ENCODE measurements around the gene FAM216B. TPM values are rescaled to one million over a fixed set of nuclear protein-coding genes. Genes with fewer than 3 reads are reported as not detected.

The FAM216B gene
- polyA plus RNA-seq, 1 of the 3 experiments (the other 2 are of a cell fraction) = not detected

GRCh38 chr13:42820451-42820850 is 39.1 kb downstream of the FAM216B start:
- peak; percentile 8; the same call in 1 of the 2 replicates for TF ChIP-seq TCF12 (IDR thresholded peaks at IDR 0.05)
- TF ChIP-seq, protein P1, sequence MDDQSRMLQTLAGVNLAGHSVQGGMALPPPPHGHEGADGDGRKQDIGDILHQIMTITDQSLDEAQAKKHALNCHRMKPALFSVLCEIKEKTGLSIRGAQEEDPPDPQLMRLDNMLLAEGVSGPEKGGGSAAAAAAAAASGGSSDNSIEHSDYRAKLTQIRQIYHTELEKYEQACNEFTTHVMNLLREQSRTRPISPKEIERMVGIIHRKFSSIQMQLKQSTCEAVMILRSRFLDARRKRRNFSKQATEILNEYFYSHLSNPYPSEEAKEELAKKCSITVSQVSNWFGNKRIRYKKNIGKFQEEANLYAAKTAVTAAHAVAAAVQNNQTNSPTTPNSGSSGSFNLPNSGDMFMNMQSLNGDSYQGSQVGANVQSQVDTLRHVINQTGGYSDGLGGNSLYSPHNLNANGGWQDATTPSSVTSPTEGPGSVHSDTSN (IDR thresholded peaks at IDR 0.05) = peak; percentile 28; the same call in 1 of the 2 replicates
- no peak for TF ChIP-seq YY1 (IDR thresholded peaks at IDR 0.05; ENCODE audit: low read depth)
- TF ChIP-seq NFIC (IDR thresholded peaks at IDR 0.05; ENCODE audit: borderline replicate concordance) = peak; percentile 14; the same call in 1 of the 2 replicates

GRCh38 chr13:42821437-42821836 is 40.1 kb downstream of the FAM216B start:
- CTCF ChIA-PET = no interaction called here
- no peak for DNase-seq
- no peaks in the 10 kb centered on the region for H3K79me2 ChIP-seq (ENCODE audit: insufficient read depth)
- WGBS (ENCODE audit: low lambda C conversion rate) = 4% methylated on average over 1 of the region's 1 CpG
- H3K27ac ChIP-seq (ENCODE audit: low read depth in 2 of 2, low read length in 1 of 2) = peak overlapping the region; percentile 58 to 88; a peak in 3 of 4 replicates
- no peaks in the 10 kb centered on the region for H3K36me3 ChIP-seq (replicated peaks in 1 of 2; ENCODE audit: control insufficient read depth in 1 of 2, insufficient read depth in 2 of 2, low read length in 1 of 2)
- peak overlapping the region; percentile 31; the same call in 1 of the 2 replicates for H3K4me2 ChIP-seq
- no peaks in the 10 kb centered on the region for H4K20me1 ChIP-seq (ENCODE audit: insufficient read depth)
- POLR2A ChIA-PET = no interaction called here
- no peak overlapping the region for H2AFZ ChIP-seq (ENCODE audit: low read depth)
- H3K9me2 ChIP-seq = no peaks in the 10 kb centered on the region
- H3F3A ChIP-seq (replicated peaks; ENCODE audit: insufficient read depth) = peaks cover 22% of the 10 kb centered on the region
- no peaks in the 10 kb centered on the region for H3K27me3 ChIP-seq (ENCODE audit: insufficient read depth)
- no peaks in the 10 kb centered on the region for H3K9me3 ChIP-seq
- no peak overlapping the region for H3K4me3 ChIP-seq (ENCODE audit: low read depth in 2 of 2, low read length in 1 of 2)
- H3K9ac ChIP-seq = no peak overlapping the region
- TF ChIP-seq RXRA (IDR thresholded peaks at IDR 0.05; ENCODE audit: borderline replicate concordance, low read depth) = peak; percentile 82
- peak; percentile 91 for TF ChIP-seq FOSL2 (IDR thresholded peaks at IDR 0.05; ENCODE audit: borderline replicate concordance, low read depth)
- TF ChIP-seq TCF12 (IDR thresholded peaks at IDR 0.05) = peak; percentile 96
- TF ChIP-seq NFIC (IDR thresholded peaks at IDR 0.05; ENCODE audit: borderline replicate concordance) = peak; percentile 94
- no peak for TF ChIP-seq GABPA (IDR thresholded peaks at IDR 0.05; ENCODE audit: low read depth)
- TF ChIP-seq TEAD4 (IDR thresholded peaks at IDR 0.05; ENCODE audit: borderline replicate concordance, insufficient read depth) = peak; percentile 73; the same call in 1 of the 2 replicates
- no peak for TF ChIP-seq SMC3 (IDR thresholded peaks at IDR 0.05; ENCODE audit: low read depth, low read length)
- TF ChIP-seq FOXM1 (IDR thresholded peaks at IDR 0.05; ENCODE audit: low read depth) = peak; percentile 83; the same call in 1 of the 2 replicates
- no peak for TF ChIP-seq USF1 (IDR thresholded peaks at IDR 0.05; ENCODE audit: borderline replicate concordance, low read depth)
- TF ChIP-seq EP300 (IDR thresholded peaks at IDR 0.05; ENCODE audit: borderline replicate concordance in 1 of 2, low read depth in 1 of 2, low read length in 1 of 2) = peak; percentile 62 to 86
- TF ChIP-seq POLR2AphosphoS5 (IDR thresholded peaks at IDR 0.05; ENCODE audit: low read depth, low read length) = peak; percentile 63; the same call in 1 of the 2 replicates
- peak; percentile 85 for TF ChIP-seq JUND (IDR thresholded peaks at IDR 0.05)
- peak; percentile 21; the same call in 1 of the 2 replicates for TF ChIP-seq MAX (IDR thresholded peaks at IDR 0.05; ENCODE audit: low read depth)
- TF ChIP-seq, protein P1 (IDR thresholded peaks at IDR 0.05) = peak; percentile 80
- TF ChIP-seq CHD2 (IDR thresholded peaks at IDR 0.05; ENCODE audit: low read length, partially characterized antibody) = no peak
- H3K4me1 ChIP-seq (ENCODE audit: control insufficient read depth in 1 of 2, insufficient read depth in 2 of 2, low read depth in 1 of 2, low read length in 1 of 2) = peaks cover 10 to 11% of the 10 kb centered on the region in 2 experiments; a peak in 3 of 4 replicates

More at GRCh38 chr13:42820451-42820850, 39.1 kb downstream of the FAM216B start:
- H3K9me3 ChIP-seq = no peaks in the 10 kb centered on the region
- no peak overlapping the region; the same call in 1 of the 2 replicates for H3K9ac ChIP-seq
- no peak overlapping the region for H3K4me3 ChIP-seq (ENCODE audit: low read depth in 2 of 2, low read length in 1 of 2)
- H3K27me3 ChIP-seq (ENCODE audit: insufficient read depth) = no peaks in the 10 kb centered on the region
- peaks cover 11 to 15% of the 10 kb centered on the region in 2 experiments; a peak in 3 of 4 replicates for H3K4me1 ChIP-seq (ENCODE audit: control insufficient read depth in 1 of 2, insufficient read depth in 2 of 2, low read depth in 1 of 2, low read length in 1 of 2)
- H3F3A ChIP-seq (replicated peaks; ENCODE audit: insufficient read depth) = peaks cover 22% of the 10 kb centered on the region
- CTCF ChIA-PET = no interaction called here
- 0 out of 2 replicates have a peak overlapping the region, but pooled peaks have one; percentile 48 for H2AFZ ChIP-seq (ENCODE audit: low read depth)
- no peaks in the 10 kb centered on the region for H3K79me2 ChIP-seq (ENCODE audit: insufficient read depth)
- peak overlapping the region; percentile 34 to 88 for H3K27ac ChIP-seq (ENCODE audit: low read depth in 2 of 2, low read length in 1 of 2)
- no peaks in the 10 kb centered on the region for H3K9me2 ChIP-seq
- H4K20me1 ChIP-seq (ENCODE audit: insufficient read depth) = no peaks in the 10 kb centered on the region
- DNase-seq = no peak
- POLR2A ChIA-PET = no interaction called here
- no peaks in the 10 kb centered on the region for H3K36me3 ChIP-seq (replicated peaks in 1 of 2; ENCODE audit: control insufficient read depth in 1 of 2, insufficient read depth in 2 of 2, low read length in 1 of 2)
- peak overlapping the region; percentile 23; the same call in 1 of the 2 replicates for H3K4me2 ChIP-seq
- 44% methylated on average over 4 of the region's 4 CpGs for WGBS (ENCODE audit: low lambda C conversion rate)
